ENCODE data around the gene SCARF1. TPM values are rescaled to one million over a fixed set of nuclear protein-coding genes. Genes with fewer than 3 reads are reported as not detected.

SCARF1 gene
- total RNA-seq, 1 donor from 2014 or later = 0.43 TPM

DNA sequence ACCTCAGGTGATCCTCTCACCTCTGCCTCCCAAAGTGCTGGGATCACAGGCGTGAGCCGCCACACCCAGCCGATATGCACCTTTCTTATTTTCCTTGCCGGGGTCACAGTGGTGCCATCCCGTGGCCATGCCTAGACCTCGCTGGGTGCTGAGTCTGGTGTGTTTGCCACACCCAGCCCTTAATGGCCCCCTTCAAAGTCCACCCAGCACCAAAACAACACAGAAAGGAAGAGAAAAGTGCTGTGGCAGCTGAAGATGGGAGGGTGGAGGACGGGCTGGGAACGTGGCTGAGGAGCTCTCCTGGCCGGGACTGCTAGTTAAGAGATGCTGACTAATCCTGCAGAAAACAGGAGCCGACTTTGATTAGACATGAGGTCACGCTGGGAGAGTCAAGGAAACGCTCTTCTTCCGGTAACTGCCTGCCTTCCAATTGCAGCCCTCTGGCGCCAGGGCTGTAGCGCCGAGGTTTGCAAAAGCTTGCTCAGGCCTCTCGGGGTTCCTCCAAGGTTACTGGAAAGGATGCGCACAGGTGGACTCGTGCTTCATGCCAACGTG lies 27.8 kb downstream of the SCARF1 start:
- TF ChIP-seq, protein P1, sequence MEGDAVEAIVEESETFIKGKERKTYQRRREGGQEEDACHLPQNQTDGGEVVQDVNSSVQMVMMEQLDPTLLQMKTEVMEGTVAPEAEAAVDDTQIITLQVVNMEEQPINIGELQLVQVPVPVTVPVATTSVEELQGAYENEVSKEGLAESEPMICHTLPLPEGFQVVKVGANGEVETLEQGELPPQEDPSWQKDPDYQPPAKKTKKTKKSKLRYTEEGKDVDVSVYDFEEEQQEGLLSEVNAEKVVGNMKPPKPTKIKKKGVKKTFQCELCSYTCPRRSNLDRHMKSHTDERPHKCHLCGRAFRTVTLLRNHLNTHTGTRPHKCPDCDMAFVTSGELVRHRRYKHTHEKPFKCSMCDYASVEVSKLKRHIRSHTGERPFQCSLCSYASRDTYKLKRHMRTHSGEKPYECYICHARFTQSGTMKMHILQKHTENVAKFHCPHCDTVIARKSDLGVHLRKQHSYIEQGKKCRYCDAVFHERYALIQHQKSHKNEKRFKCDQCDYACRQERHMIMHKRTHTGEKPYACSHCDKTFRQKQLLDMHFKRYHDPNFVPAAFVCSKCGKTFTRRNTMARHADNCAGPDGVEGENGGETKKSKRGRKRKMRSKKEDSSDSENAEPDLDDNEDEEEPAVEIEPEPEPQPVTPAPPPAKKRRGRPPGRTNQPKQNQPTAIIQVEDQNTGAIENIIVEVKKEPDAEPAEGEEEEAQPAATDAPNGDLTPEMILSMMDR (IDR thresholded peaks at IDR 0.05; ENCODE audit: unreplicated experiment) = no peak
- Mint-ChIP-seq H3K27me3 (no peaks in the 10 kb centered on the region), H3K9me3 (ENCODE audit: low read depth) (no peaks in the 10 kb centered on the region), H3K36me3 (ENCODE audit: insufficient read depth) (peaks cover 2% of the 10 kb centered on the region), H3K4me3 (ENCODE audit: low read depth) (no peak overlapping the region), H3K4me1 (ENCODE audit: low read depth) (peaks cover 12% of the 10 kb centered on the region), H3K27ac (no peak overlapping the region)
- no peak for DNase-seq (ENCODE audit: low spot score, unreplicated experiment)

DNA sequence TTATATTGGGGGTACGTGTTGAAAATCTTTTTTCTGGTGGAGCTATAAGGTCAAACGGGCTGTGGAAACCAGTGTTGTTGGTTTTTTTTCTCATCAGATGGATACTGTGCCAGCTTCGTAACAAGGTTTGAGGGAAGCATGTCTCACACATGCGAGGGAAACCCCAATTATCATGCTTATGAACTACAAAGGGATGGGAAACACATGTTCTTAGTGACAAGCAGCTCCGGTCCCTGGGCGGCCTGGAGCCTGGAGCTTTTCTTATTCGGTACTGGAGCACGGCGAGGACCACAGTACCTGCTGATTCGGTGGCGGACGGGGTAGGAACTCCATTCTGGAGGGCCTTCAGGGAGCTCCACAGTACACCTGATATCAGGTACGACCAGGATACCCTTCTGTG lies 29.4 kb downstream of the SCARF1 start:
- H3K4me1 Mint-ChIP-seq (ENCODE audit: low read depth) = peaks cover 6% of the 10 kb centered on the region
- H3K27me3 Mint-ChIP-seq = no peaks in the 10 kb centered on the region
- H3K36me3 Mint-ChIP-seq (ENCODE audit: insufficient read depth) = peaks cover 4% of the 10 kb centered on the region
- no peaks in the 10 kb centered on the region for H3K9me3 Mint-ChIP-seq (ENCODE audit: low read depth)
- no peak overlapping the region for H3K4me3 Mint-ChIP-seq (ENCODE audit: low read depth)
- DNase-seq (ENCODE audit: low spot score, unreplicated experiment) = no peak
- TF ChIP-seq, protein P1 (IDR thresholded peaks at IDR 0.05; ENCODE audit: unreplicated experiment) = no peak
- H3K27ac Mint-ChIP-seq = peak overlapping the region; percentile 62

DNA sequence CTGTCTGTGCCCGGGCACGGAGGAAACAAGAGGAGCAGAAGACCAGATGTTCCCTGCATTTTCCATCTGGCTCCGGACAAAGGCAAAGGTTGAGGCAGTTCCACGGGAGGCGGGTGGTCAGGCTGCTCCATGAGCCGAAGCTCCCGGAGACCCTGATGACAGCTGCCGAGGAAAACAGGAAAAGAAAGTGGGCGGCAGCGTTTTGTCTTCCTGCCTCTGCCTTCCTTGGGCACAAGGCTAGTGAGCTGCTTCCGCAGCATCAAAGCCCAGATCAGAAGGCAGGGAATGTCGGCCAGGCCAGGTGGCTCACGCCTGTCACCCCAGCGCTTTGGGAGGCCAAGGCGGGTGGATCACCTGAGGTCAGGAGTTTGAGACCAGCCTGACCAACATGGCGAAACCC lies 33.1 kb downstream of the SCARF1 start:
- TF ChIP-seq, protein P1 (IDR thresholded peaks at IDR 0.05; ENCODE audit: unreplicated experiment) = no peak
- no peak overlapping the region for H3K4me3 Mint-ChIP-seq (ENCODE audit: low read depth)
- H3K27me3 Mint-ChIP-seq = no peaks in the 10 kb centered on the region
- no peak overlapping the region for H3K27ac Mint-ChIP-seq
- H3K36me3 Mint-ChIP-seq (ENCODE audit: insufficient read depth) = peaks cover 6% of the 10 kb centered on the region
- no peaks in the 10 kb centered on the region for H3K9me3 Mint-ChIP-seq (ENCODE audit: low read depth)
- H3K4me1 Mint-ChIP-seq (ENCODE audit: low read depth) = no peaks in the 10 kb centered on the region
- no peak for DNase-seq (ENCODE audit: low spot score, unreplicated experiment)

DNA sequence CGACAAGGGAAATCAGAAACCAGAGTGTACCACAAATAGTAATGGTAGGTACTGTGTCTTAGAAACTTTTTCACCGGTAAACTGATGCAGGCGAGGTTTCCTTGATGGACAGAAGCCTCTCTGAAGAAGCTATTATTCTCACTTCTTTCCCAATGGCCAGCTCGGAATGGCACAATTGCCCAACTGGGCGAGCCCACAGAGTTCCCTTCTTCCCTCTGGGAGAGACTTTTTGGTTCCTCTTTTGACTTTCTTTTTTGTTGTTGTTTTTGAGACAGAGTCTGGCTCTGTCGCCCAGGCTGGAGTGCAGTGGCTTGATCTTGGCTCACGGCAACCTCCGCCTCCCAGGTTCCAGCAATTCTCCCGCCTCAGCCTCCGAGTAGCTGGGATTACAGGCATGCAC lies 33.8 kb downstream of the SCARF1 start:
- no peaks in the 10 kb centered on the region for H3K4me1 Mint-ChIP-seq (ENCODE audit: low read depth)
- H3K9me3 Mint-ChIP-seq (ENCODE audit: low read depth) = no peaks in the 10 kb centered on the region
- peaks cover 6% of the 10 kb centered on the region for H3K36me3 Mint-ChIP-seq (ENCODE audit: insufficient read depth)
- no peak overlapping the region for H3K27ac Mint-ChIP-seq
- peaks cover 2% of the 10 kb centered on the region for H3K27me3 Mint-ChIP-seq
- TF ChIP-seq, protein P1 (IDR thresholded peaks at IDR 0.05; ENCODE audit: unreplicated experiment) = no peak
- no peak overlapping the region for H3K4me3 Mint-ChIP-seq (ENCODE audit: low read depth)
- DNase-seq (ENCODE audit: low spot score, unreplicated experiment) = no peak

DNA sequence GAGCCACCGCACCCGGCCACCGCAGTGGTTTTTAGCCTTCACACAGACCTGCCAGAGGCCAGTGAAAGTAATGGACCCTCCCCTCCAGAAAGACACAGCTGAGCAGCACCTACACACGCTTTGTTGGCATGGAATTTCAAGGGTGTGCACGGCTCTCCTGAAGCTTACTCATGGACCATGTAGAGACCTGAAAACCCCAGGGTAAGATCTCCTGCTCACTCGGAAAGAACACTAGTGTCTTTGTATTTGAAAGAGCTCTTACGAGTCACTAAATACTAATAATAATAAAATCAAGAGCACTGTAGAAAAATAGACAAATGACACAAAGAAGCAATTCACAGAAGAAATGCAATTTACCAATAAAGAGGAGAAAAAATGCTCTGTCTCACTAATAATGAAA lies 36.9 kb downstream of the SCARF1 start:
- Mint-ChIP-seq H3K4me1 (ENCODE audit: low read depth) (peaks cover 2% of the 10 kb centered on the region), H3K27ac (no peak overlapping the region), H3K4me3 (ENCODE audit: low read depth) (no peak overlapping the region), H3K36me3 (ENCODE audit: insufficient read depth) (peaks cover 4% of the 10 kb centered on the region), H3K9me3 (ENCODE audit: low read depth) (no peaks in the 10 kb centered on the region), H3K27me3 (peaks cover 6% of the 10 kb centered on the region)
- TF ChIP-seq, protein P1 (IDR thresholded peaks at IDR 0.05; ENCODE audit: unreplicated experiment) = no peak
- no peak for DNase-seq (ENCODE audit: low spot score, unreplicated experiment)

Data from progenitor cell of endocrine pancreas (in vitro differentiated cells).